H9 (cell line): Measurements from ENCODE around the gene NUP210. TPM values are rescaled to one million over a fixed set of nuclear protein-coding genes. Genes with fewer than 3 reads are reported as not detected.

Experiments
- DNase-seq: peaks from one replicate; pipeline ENCODE4 v3.0.0-alpha.2; 2017
- H2AFZ ChIP-seq: one replicate; pipeline ENCODE4 v1.6.1; 2013; ENCODE audit warnings: mild to moderate bottlenecking, low read length, control low read depth, moderate library complexity
- H2AK5ac ChIP-seq: 2 replicates; pipeline ENCODE4 v1.6.1; 2013; ENCODE audit warnings: low read length, control low read depth, mixed read lengths; ENCODE audit not compliant: insufficient read length
- H2BK120ac ChIP-seq: one replicate; pipeline ENCODE4 v1.6.1; 2013; ENCODE audit warnings: low read depth, mild to moderate bottlenecking, low read length, control low read depth, inconsistent platforms; ENCODE audit not compliant: poor library complexity, severe bottlenecking
- H2BK12ac ChIP-seq: 2 replicates; pipeline ENCODE4 v1.6.1; 2013; ENCODE audit warnings: low read length, control low read depth, mixed read lengths, low read depth; ENCODE audit not compliant: insufficient read length
- H2BK15ac ChIP-seq: 2 replicates; pipeline ENCODE4 v1.6.1; 2013; ENCODE audit warnings: low read depth, low read length, control low read depth
- H2BK20ac ChIP-seq: one replicate; pipeline ENCODE4 v1.6.1; 2013; ENCODE audit warnings: low read depth, mild to moderate bottlenecking, low read length, control low read depth, inconsistent platforms; ENCODE audit not compliant: poor library complexity, severe bottlenecking
- H2BK5ac ChIP-seq: 2 replicates; pipeline ENCODE4 v1.6.1; 2013; ENCODE audit warnings: low read length, control low read depth, mixed read lengths; ENCODE audit not compliant: insufficient read length
- H3K14ac ChIP-seq: 2 replicates; pipeline ENCODE4 v1.6.1; 2013; ENCODE audit warnings: low read length, control low read depth; ENCODE audit not compliant: insufficient read depth
- H3K18ac ChIP-seq: 2 replicates; pipeline ENCODE4 v1.6.1; 2013; ENCODE audit warnings: low read depth, mild to moderate bottlenecking, mixed read lengths, low read length, control low read depth; ENCODE audit not compliant: insufficient read length
- H3K23ac ChIP-seq: 2 replicates; pipeline ENCODE4 v1.6.1; 2013; ENCODE audit warnings: low read length, control low read depth, mixed read lengths, low read depth; ENCODE audit not compliant: insufficient read length
- H3K23me2 ChIP-seq: 2 replicates; pipeline ENCODE4 v1.6.1; 2013; ENCODE audit warnings: low read depth, mild to moderate bottlenecking, mixed read lengths, low read length, control low read depth; ENCODE audit not compliant: insufficient read length, poor library complexity, severe bottlenecking
- H3K27ac ChIP-seq: 2 replicates; pipeline ENCODE4 v1.5.1; 2013; ENCODE audit warnings: low read length, control low read depth, mixed read lengths, low read depth; ENCODE audit not compliant: insufficient read length
- H3K27me3 ChIP-seq: 2 replicates; pipeline ENCODE4 v1.6.1; 2013; ENCODE audit warnings: low read length, control low read depth, inconsistent platforms; ENCODE audit not compliant: insufficient read depth
- H3K4ac ChIP-seq: 2 replicates; pipeline ENCODE4 v1.6.1; 2013; ENCODE audit warnings: low read depth, mild to moderate bottlenecking, control low read depth, inconsistent platforms, low read length, moderate library complexity
- H3K4me1 ChIP-seq: 2 replicates; pipeline ENCODE4 v1.6.1; 2013; ENCODE audit warnings: low read length, control low read depth, inconsistent platforms; ENCODE audit not compliant: insufficient read depth
- H3K4me2 ChIP-seq: 2 replicates; pipeline ENCODE4 v1.6.1; 2013; ENCODE audit warnings: low read length, control low read depth, mixed read lengths; ENCODE audit not compliant: insufficient read length, insufficient read depth
- H3K56ac ChIP-seq: 2 replicates; pipeline ENCODE4 v1.6.1; 2013; ENCODE audit warnings: low read depth, mild to moderate bottlenecking, mixed read lengths, low read length, control low read depth; ENCODE audit not compliant: insufficient read length
- H3K79me1 ChIP-seq: 2 replicates; pipeline ENCODE4 v1.6.1; 2013; ENCODE audit warnings: low read depth, mild to moderate bottlenecking, moderate library complexity, low read length, control low read depth, inconsistent platforms; ENCODE audit not compliant: insufficient read depth, poor library complexity, severe bottlenecking
- H3K79me2 ChIP-seq: 2 replicates; pipeline ENCODE4 v1.6.1; 2013; ENCODE audit warnings: low read length, control low read depth, inconsistent platforms; ENCODE audit not compliant: insufficient read depth
- H3K9ac ChIP-seq: 2 replicates; pipeline ENCODE4 v1.6.1; 2013; ENCODE audit warnings: low read length, control low read depth, mixed read lengths; ENCODE audit not compliant: insufficient read length; ENCODE audit errors: extremely low read depth
- H3K9me3 ChIP-seq: one replicate; pipeline ENCODE4 v1.6.1; 2013; ENCODE audit warnings: low read depth, low read length, inconsistent platforms; ENCODE audit not compliant: control insufficient read depth
- H3T11ph ChIP-seq: one replicate; pipeline ENCODE4 v1.6.1; 2013; ENCODE audit warnings: mild to moderate bottlenecking, low read length, control low read depth, inconsistent platforms
- H4K20me1 ChIP-seq: one replicate; pipeline ENCODE4 v1.6.1; 2013; ENCODE audit not compliant: control insufficient read depth, insufficient read length, insufficient read depth
- H4K5ac ChIP-seq: 2 replicates; pipeline ENCODE4 v1.6.1; 2013; ENCODE audit warnings: low read depth, mild to moderate bottlenecking, mixed read lengths, low read length, control low read depth; ENCODE audit not compliant: insufficient read length
- H4K8ac ChIP-seq: replicated peaks from 2 replicates; pipeline ENCODE4 v1.6.1; 2013; ENCODE audit warnings: low read length, control low read depth, mixed read lengths, low read depth; ENCODE audit not compliant: insufficient read length
- H4K91ac ChIP-seq: 2 replicates; pipeline ENCODE4 v1.6.1; 2013; ENCODE audit warnings: low read depth, mild to moderate bottlenecking, moderate library complexity, mixed read lengths, low read length, control low read depth; ENCODE audit not compliant: insufficient read length
- H3K27ac Mint-ChIP-seq, 3 experiments: 2 replicates in 2 of 3; 3 replicates in 1 of 3; pipeline ENCODE4 v1.8.0; 2020 to 2021; ENCODE audit warnings: mixed read lengths in 3 of 3, mild to moderate bottlenecking in 1 of 3, moderate library complexity in 1 of 3
- H3K27me3 Mint-ChIP-seq: 2 replicates; pipeline ENCODE4 v1.8.0; 2021; ENCODE audit warnings: low read depth, mild to moderate bottlenecking, moderate library complexity, mixed read lengths
- H3K36me3 Mint-ChIP-seq, 3 experiments: 2 replicates in 2 of 3; 3 replicates in 1 of 3; pipeline ENCODE4 v1.8.0; 2020 to 2021; ENCODE audit warnings: low read depth in 3 of 3, mixed read lengths in 3 of 3; ENCODE audit not compliant: insufficient read depth in 1 of 3
- H3K4me1 Mint-ChIP-seq, 2 experiments: 2 replicates each; pipeline ENCODE4 v1.8.0; 2020; ENCODE audit warnings: mixed read lengths in 2 of 2
- H3K4me3 Mint-ChIP-seq, 2 experiments: 2 replicates in 1 of 2; 3 replicates in 1 of 2; pipeline ENCODE4 v1.8.0; 2020 to 2021; ENCODE audit warnings: mild to moderate bottlenecking in 2 of 2, mixed read lengths in 2 of 2, moderate library complexity in 1 of 2
- H3K9me3 Mint-ChIP-seq, 2 experiments: 2 replicates in 1 of 2; 3 replicates in 1 of 2; pipeline ENCODE4 v1.8.0; 2020; ENCODE audit warnings: mild to moderate bottlenecking in 2 of 2, mixed read lengths in 2 of 2, moderate library complexity in 1 of 2
- CTCF ChIP-seq: fragments of 200-600 bp; sonication (generic); conservative IDR thresholded peaks from 3 replicates; pipeline ENCODE4 v1.8.0; 2021; ENCODE audit warnings: antibody characterized with exemption, mild to moderate bottlenecking
- WGBS: extraction: QIAGEN DNeasy Blood & Tissue Kit; methylation state at CpG from one replicate; pipeline ENCODE4 v1.1.7; 2013; ENCODE audit warnings: missing lambda C conversion rate, low lambda C conversion rate, mixed read lengths; ENCODE audit not compliant: insufficient read length; ENCODE audit errors: extremely low coverage; 5-methylcytosine and 5-hydroxymethylcytosine counted together
- total RNA-seq: library from RNA; stranded (reverse); gene quantifications from 2 replicates; pipeline ENCODE4 v1.2.1, GENCODE V29; 2021

NUP210 gene
- total RNA-seq, 1 experiment from 2014 or later: 48.8 TPM

- no peak overlapping the region for H4K8ac ChIP-seq
- H3K79me2 ChIP-seq: no peaks in the 10 kb centered on the region
- H2BK20ac ChIP-seq: no peak overlapping the region
- no peak overlapping the region for H3K14ac ChIP-seq
- no CpG with 5 or more reads among the region's 10 CpGs for WGBS
- H3K9me3 ChIP-seq: no peaks in the 10 kb centered on the region
- no peak overlapping the region for H3K23ac ChIP-seq
- no peak overlapping the region for H2BK12ac ChIP-seq
- no peaks in the 10 kb centered on the region for H3K27me3 ChIP-seq
- H4K91ac ChIP-seq: no peak overlapping the region
- H3T11ph ChIP-seq: no peak overlapping the region
- H3K9ac ChIP-seq: no peak overlapping the region
- H3K4ac ChIP-seq: no peak overlapping the region
- Mint-ChIP-seq H3K27me3 (no peaks in the 10 kb centered on the region), H3K4me3 (no peak overlapping the region), H3K9me3 (no peaks in the 10 kb centered on the region), H3K4me1 (no peaks in the 10 kb centered on the region), H3K27ac (no peak overlapping the region; a peak in 1 of 7 replicates), H3K36me3 (peaks cover 15 to 49% (median 27%) of the 10 kb centered on the region in 3 experiments; a peak in 6 of 7 replicates)
- H2BK5ac ChIP-seq: no peak overlapping the region
- H3K4me2 ChIP-seq: no peak overlapping the region
- no peak overlapping the region for H3K56ac ChIP-seq
- no peak overlapping the region for H2AFZ ChIP-seq
- no peak overlapping the region for H2AK5ac ChIP-seq
- no peak overlapping the region for H2BK120ac ChIP-seq
- H3K27ac ChIP-seq: no peak overlapping the region
- no peaks in the 10 kb centered on the region for H3K79me1 ChIP-seq
- H3K18ac ChIP-seq: no peak overlapping the region
- H4K20me1 ChIP-seq: no peaks in the 10 kb centered on the region
- no peaks in the 10 kb centered on the region for H3K4me1 ChIP-seq
- DNase-seq: no peak
- no peaks in the 10 kb centered on the region for H3K23me2 ChIP-seq
- no peak overlapping the region for H4K5ac ChIP-seq
- no peak for TF ChIP-seq CTCF
- no peak overlapping the region for H2BK15ac ChIP-seq
These were observed 106.3 kb downstream of the NUP210 start for GRCh38 chr3:13313813-13314212.
